ENCODE measurements around the gene EME2. TPM values are rescaled to one million over a fixed set of nuclear protein-coding genes. Genes with fewer than 3 reads are reported as not detected.
"Not testable (repeated sequence)": the region's sequence is repeated elsewhere in the genome, so short reads cannot be mapped to it uniquely, and the experiment has no call there.

Gene EME2
- total RNA-seq, 1 donor from 2014 or later: 15.5 TPM

DNA sequence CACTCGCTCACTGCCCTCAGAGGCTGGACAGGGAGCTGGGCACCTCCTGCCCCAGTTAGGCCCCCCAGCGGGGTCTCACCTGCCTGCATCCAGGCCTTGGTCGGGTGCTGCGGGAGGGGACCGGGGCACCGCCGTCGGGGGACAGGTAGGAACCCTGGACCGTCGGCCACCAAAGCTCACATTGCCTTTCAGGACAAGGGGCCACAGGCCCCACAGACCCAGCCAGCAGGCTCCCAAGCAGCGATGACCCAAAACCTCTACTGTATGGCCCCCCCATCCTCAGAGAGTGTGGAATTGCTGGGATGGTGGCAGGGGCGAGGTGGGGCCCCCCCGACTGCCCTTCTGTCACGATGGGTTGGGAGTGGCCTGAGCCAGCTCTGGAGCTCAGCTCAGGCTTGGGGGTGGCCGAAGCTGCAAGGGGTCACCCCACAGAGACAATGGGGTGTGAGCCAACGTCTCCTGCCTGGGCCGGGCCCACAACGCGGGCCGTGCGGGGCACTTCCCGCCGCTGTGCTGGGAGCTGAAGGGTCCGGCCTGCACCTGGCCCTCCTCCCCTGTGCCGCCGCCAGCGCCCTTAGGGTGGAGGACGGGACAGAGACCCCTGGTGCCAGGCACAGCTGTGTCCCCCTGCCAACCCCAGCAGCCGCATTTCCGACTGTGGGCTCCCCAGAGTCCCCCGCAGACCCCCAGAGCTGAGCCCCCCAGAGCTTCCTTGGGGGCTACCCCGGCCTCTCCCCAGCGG lies 20.4 kb downstream of the EME2 start:
- peak; percentile 43 for DNase-seq
- Histone ChIP-seq H3K27me3 (ENCODE audit: low read depth) (no peaks in the 10 kb centered on the region), H3K4me1 (no peaks in the 10 kb centered on the region), H3K9me3 (peaks cover 6% of the 10 kb centered on the region), H3K27ac (no peak overlapping the region), H3K4me3 (peak overlapping the region; percentile 39), H3K36me3 (peaks cover 21% of the 10 kb centered on the region)
- no peak for TF ChIP-seq CTCF (IDR thresholded peaks at IDR 0.05)
- intact Hi-C loops (cut with DNase I): no loop called here
- peak in 1 of 2 donors; percentile 1 for ATAC-seq

DNA sequence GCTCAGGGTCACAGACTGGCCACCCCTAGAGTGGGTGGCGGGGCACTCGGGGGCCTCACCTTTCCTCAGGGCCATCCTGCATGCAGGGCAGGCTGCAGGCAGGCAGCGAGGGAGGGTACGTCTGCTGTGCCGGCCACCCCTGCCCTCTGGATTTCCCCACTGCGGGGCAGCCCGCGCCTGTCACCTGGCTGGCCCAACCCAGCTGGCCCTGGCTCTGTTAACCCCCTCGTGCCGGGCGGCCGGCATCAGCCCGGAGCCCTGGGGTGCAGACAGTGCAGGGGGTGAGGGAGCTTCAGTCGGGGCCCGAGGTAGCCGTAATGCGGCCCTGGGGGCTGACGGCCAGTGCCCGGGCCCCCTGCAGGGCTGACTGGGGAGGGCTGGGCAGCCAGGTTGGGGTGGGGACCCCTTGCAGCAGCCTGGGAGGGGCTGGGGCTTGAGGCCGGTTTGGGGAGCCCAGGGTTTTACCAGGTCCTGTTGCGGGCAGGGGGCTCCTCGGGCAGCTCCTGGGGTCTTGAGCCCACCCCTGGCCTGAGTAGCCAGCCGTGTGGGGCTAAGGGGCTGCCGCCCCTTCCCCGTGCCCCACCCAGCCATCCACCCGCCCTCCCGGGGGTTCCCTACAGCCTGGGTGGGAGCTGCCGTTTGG lies 21.1 kb downstream of the EME2 start, which contains the start of gene IGFALS:
Gene IGFALS, minus strand, starts transcription at position 128 of the 643 bp plus-strand sequence. Its CDS starts 53 bp downstream, at position 75.
- DNase-seq (peak; percentile 58), ATAC-seq (peak; percentile 75 to 89)
- H3K27ac ChIP-seq: peak within 1 kb of the TSS; percentile 58
- peak within 1 kb of the TSS; percentile 39 for H3K4me3 ChIP-seq
- TF ChIP-seq CTCF (IDR thresholded peaks at IDR 0.05): no peak
- H3K27me3 ChIP-seq (ENCODE audit: low read depth): no peaks in the 10 kb centered on the region
- no peaks in the 10 kb centered on the region for H3K4me1 ChIP-seq
- H3K9me3 ChIP-seq: peaks cover 6% of the 10 kb centered on the region
- intact Hi-C loops (cut with DNase I): no loop called here
- H3K36me3 ChIP-seq: peaks cover 14% of the 10 kb centered on the region

GRCh38 chr16:1794221-1794871 lies 21.7 kb downstream of the EME2 start:
- peak; percentile 72 for DNase-seq
- TF ChIP-seq CTCF (IDR thresholded peaks at IDR 0.05): no peak
- intact Hi-C loops (cut with DNase I): no loop called here
- H3K9me3 ChIP-seq: peaks cover 6% of the 10 kb centered on the region
- H3K4me3 ChIP-seq: peak overlapping the region; percentile 39
- peak; percentile 76 to 83 for ATAC-seq
- H3K36me3 ChIP-seq: peaks cover 7% of the 10 kb centered on the region
- H3K27me3 ChIP-seq (ENCODE audit: low read depth): no peaks in the 10 kb centered on the region
- H3K27ac ChIP-seq: peak overlapping the region; percentile 58
- no peaks in the 10 kb centered on the region for H3K4me1 ChIP-seq

GRCh38 chr16:1794908-1795666 lies 22.5 kb downstream of the EME2 start:
- TF ChIP-seq CTCF (IDR thresholded peaks at IDR 0.05): no peak
- intact Hi-C loops (cut with DNase I): no loop called here

DNA sequence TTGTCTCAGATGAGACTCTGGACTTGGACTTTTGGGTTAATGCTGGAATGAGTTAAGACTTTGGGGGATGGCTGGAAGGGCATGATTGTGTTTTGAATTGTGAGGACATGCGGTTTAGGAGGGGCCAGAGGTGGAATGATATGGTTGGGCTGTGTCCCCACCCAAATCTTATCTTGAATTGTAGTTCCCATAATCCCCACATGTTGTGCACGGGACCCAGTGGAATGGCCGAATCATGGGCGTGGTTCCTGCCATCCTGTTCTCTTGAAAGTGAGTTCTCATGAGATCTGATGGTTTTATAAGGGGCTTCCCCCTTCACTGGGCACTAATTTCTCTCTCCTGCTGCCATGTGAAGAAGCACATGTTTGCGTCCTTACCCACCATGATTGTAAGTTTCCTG lies 26.7 kb downstream of the EME2 start:
- ATAC-seq; H3K36me3 ChIP-seq; H3K4me1 ChIP-seq; H3K9me3 ChIP-seq; H3K27me3 ChIP-seq (ENCODE audit: low read depth); H3K27ac ChIP-seq; DNase-seq; intact Hi-C loops (cut with DNase I); H3K4me3 ChIP-seq: not testable (repeated sequence)

More at GRCh38 chr16:1794908-1795666, 22.5 kb downstream of the EME2 start:
- ATAC-seq (no peak), DNase-seq (peak; percentile 45)
- Histone ChIP-seq H3K27me3 (ENCODE audit: low read depth) (no peaks in the 10 kb centered on the region), H3K36me3 (peaks cover under 1% of the 10 kb centered on the region), H3K9me3 (peaks cover 6% of the 10 kb centered on the region), H3K27ac (peak overlapping the region; percentile 46), H3K4me3 (peak overlapping the region; percentile 11), H3K4me1 (no peaks in the 10 kb centered on the region)
